AG09319 (cell line): ENCODE measurements around the gene KIAA0232.
"Not testable (repeated sequence)": the region's sequence is repeated elsewhere in the genome, so short reads cannot be mapped to it uniquely, and the experiment has no call there.

Experiments
- DNase-seq: peaks from one replicate; pipeline ENCODE4 v3.0.0-alpha.2; 2010; ENCODE audit warnings: low read depth; ENCODE audit errors: extremely low read depth
- CTCF ChIP-seq: IDR thresholded peaks from 2 replicates; pipeline ENCODE4 v1.5.1; 2011; ENCODE audit warnings: low read depth, mild to moderate bottlenecking, inconsistent platforms, low read length, moderate library complexity

KIAA0232 gene

GRCh38 chr4:6907658-6908191, 125.2 kb downstream of the KIAA0232 start:
- DNase-seq: no peak
- peak; percentile 42 for TF ChIP-seq CTCF

- no peak for TF ChIP-seq CTCF
- DNase-seq: no peak
These were observed 126.0 kb downstream of the KIAA0232 start for GRCh38 chr4:6908432-6909112.

GRCh38 chr4:6909113-6909969, 126.8 kb downstream of the KIAA0232 start, which contains the start of gene TBC1D14:
TSS of gene TBC1D14 (plus strand) at chr4:6909826. CDS start at chr4:6923390, 13,564 bp downstream.
- no peak for TF ChIP-seq CTCF
- DNase-seq: peak; percentile 65

- no peak for DNase-seq
- TF ChIP-seq CTCF: no peak
These were observed 127.4 kb downstream of the KIAA0232 start for GRCh38 chr4:6909970-6910339.

GRCh38 chr4:6910340-6910959, 127.9 kb downstream of the KIAA0232 start:
- DNase-seq: no peak
- no peak; the same call in 1 of the 2 replicates for TF ChIP-seq CTCF

- no peak for DNase-seq
- TF ChIP-seq CTCF: no peak
These were observed 128.7 kb downstream of the KIAA0232 start for GRCh38 chr4:6910960-6911874.

GRCh38 chr4:6911917-6912316, 129.4 kb downstream of the KIAA0232 start:
- not testable (repeated sequence) for DNase-seq
